Measurements from ENCODE around the gene ACAD8. TPM values are rescaled to one million over a fixed set of nuclear protein-coding genes. Genes with fewer than 3 reads are reported as not detected.

Gene ACAD8
- total and polyA plus RNA-seq, 2 of the 8 experiments (the other 6 are each of a cell fraction or from before 2014, with no cell fraction given), result 45.8 to 52.7 TPM

DNA sequence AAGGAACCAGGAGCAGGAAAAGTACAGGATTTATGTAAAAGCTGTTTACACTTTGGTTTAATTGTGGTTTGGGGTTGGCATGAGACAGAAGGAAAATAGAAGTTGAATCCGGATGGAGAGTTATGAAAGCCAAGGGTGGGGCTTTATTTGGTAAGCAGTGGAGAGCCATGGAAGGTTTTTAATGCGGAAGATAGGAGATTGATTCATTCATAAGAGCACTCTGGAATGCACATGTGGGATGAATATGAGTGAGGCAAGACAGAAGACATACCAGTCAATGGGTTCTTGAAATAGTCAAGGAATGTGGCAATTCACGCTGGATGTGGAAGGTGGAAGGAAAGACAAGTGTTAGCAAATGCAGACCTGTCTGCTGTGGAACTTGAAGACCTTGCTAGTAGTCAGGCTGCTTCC, 13.5 kb downstream of the ACAD8 start:
- Histone ChIP-seq H3K4me1 (replicated peaks in 1 of 4; ENCODE audit: control insufficient read depth in 3 of 4, insufficient read depth in 4 of 4, low read length in 3 of 4) (peaks cover 10 to 29% (median 14%) of the 10 kb centered on the region in 4 experiments), H4K91ac (replicated peaks; ENCODE audit: insufficient read length, low read length) (no peak overlapping the region), H2BK5ac (ENCODE audit: low read depth, low read length) (no peak overlapping the region), H2AFZ (ENCODE audit: low read length) (no peak overlapping the region), H3K79me1 (ENCODE audit: low read depth, low read length) (peaks cover 3% of the 10 kb centered on the region; the same call in 1 of the 2 replicates), H3K4ac (replicated peaks; ENCODE audit: insufficient read length, low read depth, low read length) (no peak overlapping the region), H4K20me1 (replicated peaks in 1 of 2; ENCODE audit: control insufficient read depth in 1 of 2, insufficient read depth in 2 of 2, low read length in 2 of 2) (peaks cover 0 to under 1% of the 10 kb centered on the region in 2 experiments), H3K27ac (ENCODE audit: low read depth, low read length) (no peak overlapping the region), H2BK15ac (ENCODE audit: low read length) (no peak overlapping the region), H2BK20ac (ENCODE audit: low read length) (no peak overlapping the region), H3K79me2 (ENCODE audit: control insufficient read depth in 1 of 2, insufficient read depth in 2 of 2, low read length in 2 of 2) (peaks cover 0 to 62% of the 10 kb centered on the region in 2 experiments; a peak in 3 of 4 replicates), H3K18ac (ENCODE audit: extremely low read depth, low read length) (no peak overlapping the region), H3K4me3 (ENCODE audit: extremely low read depth in 1 of 4, insufficient read depth in 2 of 4, low read depth in 3 of 4, low read length in 4 of 4) (no peak overlapping the region), H2BK12ac (ENCODE audit: low read depth, low read length) (no peak overlapping the region), H3K14ac (ENCODE audit: insufficient read length) (no peak overlapping the region), H3K4me2 (ENCODE audit: insufficient read depth in 1 of 2, low read depth in 2 of 2, low read length in 2 of 2) (no peak overlapping the region), H3K27me3 (replicated peaks in 1 of 4; ENCODE audit: control insufficient read depth in 3 of 4, extremely low read depth in 1 of 4, insufficient read depth in 3 of 4, low read length in 3 of 4) (no peaks in the 10 kb centered on the region), H3K9ac (replicated peaks in 1 of 4; ENCODE audit: extremely low read depth in 1 of 4, low read depth in 3 of 4, low read length in 3 of 4) (no peak overlapping the region; a peak in 1 of 7 replicates), H3K36me3 (ENCODE audit: control insufficient read depth in 2 of 4, insufficient read depth in 4 of 4, low read length in 3 of 4) (peaks cover 0 to 14% (median 6%) of the 10 kb centered on the region in 4 experiments; a peak in 4 of 8 replicates), H4K5ac (ENCODE audit: insufficient read length, low read depth, low read length) (no peak overlapping the region), H3K23ac (ENCODE audit: insufficient read length) (no peak overlapping the region), H3K23me2 (ENCODE audit: low read depth, low read length) (no peaks in the 10 kb centered on the region), H2AK5ac (ENCODE audit: low read depth, low read length) (no peak overlapping the region), H2BK120ac (replicated peaks; ENCODE audit: low read depth, low read length) (no peak overlapping the region), H3K56ac (replicated peaks; ENCODE audit: insufficient read length, low read depth, low read length) (no peak overlapping the region), H3K9me3 (ENCODE audit: insufficient read depth in 2 of 2, low read depth in 1 of 2, low read length in 1 of 2) (no peaks in the 10 kb centered on the region), H4K8ac (ENCODE audit: extremely low read depth, insufficient read depth, low read length) (no peak overlapping the region)
- no peak for FAIRE-seq
- WGBS, 2 experiments (ENCODE audit: extremely low coverage in 1 of 2, insufficient coverage in 1 of 2, insufficient read length in 1 of 2, insufficient replicate concordance in 2 of 2, low coverage in 1 of 2, low lambda C conversion rate in 2 of 2, missing lambda C conversion rate in 1 of 2), result 83% methylated on average over 3 of the region's 3 CpGs; no CpG with 5 or more reads in 1 of the 2 experiments
- TF ChIP-seq TEAD4 (IDR thresholded peaks at IDR 0.05; ENCODE audit: low read depth, low read length), result 0 out of 2 replicates have a peak, but pooled peaks have one; percentile 14
- TF ChIP-seq RNF2 (IDR thresholded peaks at IDR 0.05; ENCODE audit: borderline replicate concordance, low read depth, low read length, missing control alignments, poor library complexity, severe bottlenecking), result no peak
- ChIA-PET CTCF (ENCODE audit: partially characterized antibody) (interaction anchor here (7.1 kb wide), 1 partner anchor 9 kb away, joined by 114 read pairs; the partner anchor contains the start of gene GLB1L3), POLR2A (ENCODE audit: partially characterized antibody) (interaction anchor here (1.2 to 9.2 kb wide), 4 partner anchors 9 to 13 kb away, joined by 4 to 76 read pairs (median 4); partner anchors contain the start of genes ACAD8, GLB1L3 and THYN1)
- no peak for DNase-seq (ENCODE audit: low read depth in 1 of 2, low spot score in 2 of 2)

Measured in H1 (cell line).